ENCODE results near the gene LENG1. TPM values are rescaled to one million over a fixed set of nuclear protein-coding genes. Genes with fewer than 3 reads are reported as not detected.

Gene LENG1
- polyA plus RNA-seq, 3 donors, result 7.5 to 10.5 (median 9.8) TPM

GRCh38 chr19:54152878-54153524 is 6.5 kb downstream of the LENG1 start:
- no peak for DNase-seq (ENCODE audit: extremely low read depth in 1 of 11, low read depth in 9 of 11, low spot score in 4 of 11)

- no peak for DNase-seq (ENCODE audit: extremely low read depth in 1 of 11, low read depth in 9 of 11, low spot score in 4 of 11)
Measured at GRCh38 chr19:54152267-54152666, 7.3 kb downstream of the LENG1 start.

- no peak for DNase-seq (ENCODE audit: extremely low read depth in 1 of 11, low read depth in 9 of 11, low spot score in 4 of 11)
Measured at GRCh38 chr19:54151362-54152035, 8.0 kb downstream of the LENG1 start.

GRCh38 chr19:54149021-54149812 is 10.3 kb downstream of the LENG1 start:
- DNase-seq (ENCODE audit: extremely low read depth in 1 of 11, low read depth in 9 of 11, low spot score in 4 of 11), result no peak

- no peak for DNase-seq (ENCODE audit: extremely low read depth in 1 of 11, low read depth in 9 of 11, low spot score in 4 of 11)
Measured at GRCh38 chr19:54148158-54148557, 11.4 kb downstream of the LENG1 start.

- peak in 5 of 11 donors; percentile 61 to 72 (median 70) for DNase-seq (ENCODE audit: extremely low read depth in 1 of 11, low read depth in 9 of 11, low spot score in 4 of 11)
Measured at GRCh38 chr19:54147676-54148075, 11.8 kb downstream of the LENG1 start.

GRCh38 chr19:54145541-54146158 is 13.9 kb downstream of the LENG1 start:
- no peak for DNase-seq (ENCODE audit: extremely low read depth in 1 of 11, low read depth in 9 of 11, low spot score in 4 of 11)

- DNase-seq (ENCODE audit: extremely low read depth in 1 of 11, low read depth in 9 of 11, low spot score in 4 of 11), result no peak
Measured at GRCh38 chr19:54142166-54142780, 17.2 kb downstream of the LENG1 start.

GRCh38 chr19:54141356-54141755 is 18.2 kb downstream of the LENG1 start:
- no peak for DNase-seq (ENCODE audit: extremely low read depth in 1 of 11, low read depth in 9 of 11, low spot score in 4 of 11)

- DNase-seq (ENCODE audit: extremely low read depth in 1 of 11, low read depth in 9 of 11, low spot score in 4 of 11), result no peak
Measured at GRCh38 chr19:54138489-54139256, 20.8 kb downstream of the LENG1 start.

GRCh38 chr19:54137699-54138488 is 21.6 kb downstream of the LENG1 start, which contains the start of gene CNOT3:
TSS of gene CNOT3 (plus strand) at chr19:54137762. CDS start at chr19:54142979, 5,217 bp downstream.
- DNase-seq (ENCODE audit: extremely low read depth in 1 of 11, low read depth in 9 of 11, low spot score in 4 of 11), result no peak

GRCh38 chr19:54136864-54137698 is 22.4 kb downstream of the LENG1 start:
- DNase-seq (ENCODE audit: extremely low read depth in 1 of 11, low read depth in 9 of 11, low spot score in 4 of 11), result peak; percentile 98 to 100 (median 100)

- no peak for DNase-seq (ENCODE audit: extremely low read depth in 1 of 11, low read depth in 9 of 11, low spot score in 4 of 11)
Measured at GRCh38 chr19:54136086-54136863, 23.2 kb downstream of the LENG1 start.

- no peak for DNase-seq (ENCODE audit: extremely low read depth in 1 of 11, low read depth in 9 of 11, low spot score in 4 of 11)
Measured at GRCh38 chr19:54133957-54134590, 25.4 kb downstream of the LENG1 start.

- DNase-seq (ENCODE audit: extremely low read depth in 1 of 11, low read depth in 9 of 11, low spot score in 4 of 11), result peak in 3 of 11 donors; percentile 54 to 82 (median 61)
Measured at GRCh38 chr19:54133312-54133956, 26.1 kb downstream of the LENG1 start.
